Measurements from ENCODE around the gene UBIAD1.

UBIAD1 gene

DNA sequence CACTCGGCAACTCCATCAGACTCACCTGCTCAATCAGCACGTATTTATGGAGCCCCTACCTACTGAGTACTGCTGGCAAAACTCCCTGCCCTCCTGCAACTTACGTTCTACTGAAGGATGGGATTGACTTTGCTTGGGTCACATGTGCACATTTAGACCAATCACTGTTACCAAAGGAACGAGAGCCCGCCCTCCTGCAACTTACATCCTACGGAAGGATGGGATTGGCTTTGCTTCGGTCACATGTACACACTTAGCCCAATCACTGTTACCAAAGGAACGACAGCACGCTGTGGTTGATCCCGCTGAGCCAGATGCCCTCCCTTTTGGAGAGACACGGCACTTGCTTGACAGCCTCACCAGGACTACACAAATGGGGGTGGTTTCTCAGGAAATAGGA lies 46.0 kb downstream of the UBIAD1 start:
- Histone ChIP-seq H3K4me3 (no peak overlapping the region), H3K27me3 (peaks cover 0 to 58% of the 10 kb centered on the region in 2 donors), H3K27ac (no peak overlapping the region), H3K4me1 (no peaks in the 10 kb centered on the region), H3K36me3 (no peaks in the 10 kb centered on the region), H3K9me3 (no peaks in the 10 kb centered on the region)
- TF ChIP-seq, protein P1, sequence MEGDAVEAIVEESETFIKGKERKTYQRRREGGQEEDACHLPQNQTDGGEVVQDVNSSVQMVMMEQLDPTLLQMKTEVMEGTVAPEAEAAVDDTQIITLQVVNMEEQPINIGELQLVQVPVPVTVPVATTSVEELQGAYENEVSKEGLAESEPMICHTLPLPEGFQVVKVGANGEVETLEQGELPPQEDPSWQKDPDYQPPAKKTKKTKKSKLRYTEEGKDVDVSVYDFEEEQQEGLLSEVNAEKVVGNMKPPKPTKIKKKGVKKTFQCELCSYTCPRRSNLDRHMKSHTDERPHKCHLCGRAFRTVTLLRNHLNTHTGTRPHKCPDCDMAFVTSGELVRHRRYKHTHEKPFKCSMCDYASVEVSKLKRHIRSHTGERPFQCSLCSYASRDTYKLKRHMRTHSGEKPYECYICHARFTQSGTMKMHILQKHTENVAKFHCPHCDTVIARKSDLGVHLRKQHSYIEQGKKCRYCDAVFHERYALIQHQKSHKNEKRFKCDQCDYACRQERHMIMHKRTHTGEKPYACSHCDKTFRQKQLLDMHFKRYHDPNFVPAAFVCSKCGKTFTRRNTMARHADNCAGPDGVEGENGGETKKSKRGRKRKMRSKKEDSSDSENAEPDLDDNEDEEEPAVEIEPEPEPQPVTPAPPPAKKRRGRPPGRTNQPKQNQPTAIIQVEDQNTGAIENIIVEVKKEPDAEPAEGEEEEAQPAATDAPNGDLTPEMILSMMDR (IDR thresholded peaks at IDR 0.05): no peak
- DNase-seq: no peak
- intact Hi-C loops (cut with DNase I; ENCODE audit: low total_unique reads): no loop called here

DNA sequence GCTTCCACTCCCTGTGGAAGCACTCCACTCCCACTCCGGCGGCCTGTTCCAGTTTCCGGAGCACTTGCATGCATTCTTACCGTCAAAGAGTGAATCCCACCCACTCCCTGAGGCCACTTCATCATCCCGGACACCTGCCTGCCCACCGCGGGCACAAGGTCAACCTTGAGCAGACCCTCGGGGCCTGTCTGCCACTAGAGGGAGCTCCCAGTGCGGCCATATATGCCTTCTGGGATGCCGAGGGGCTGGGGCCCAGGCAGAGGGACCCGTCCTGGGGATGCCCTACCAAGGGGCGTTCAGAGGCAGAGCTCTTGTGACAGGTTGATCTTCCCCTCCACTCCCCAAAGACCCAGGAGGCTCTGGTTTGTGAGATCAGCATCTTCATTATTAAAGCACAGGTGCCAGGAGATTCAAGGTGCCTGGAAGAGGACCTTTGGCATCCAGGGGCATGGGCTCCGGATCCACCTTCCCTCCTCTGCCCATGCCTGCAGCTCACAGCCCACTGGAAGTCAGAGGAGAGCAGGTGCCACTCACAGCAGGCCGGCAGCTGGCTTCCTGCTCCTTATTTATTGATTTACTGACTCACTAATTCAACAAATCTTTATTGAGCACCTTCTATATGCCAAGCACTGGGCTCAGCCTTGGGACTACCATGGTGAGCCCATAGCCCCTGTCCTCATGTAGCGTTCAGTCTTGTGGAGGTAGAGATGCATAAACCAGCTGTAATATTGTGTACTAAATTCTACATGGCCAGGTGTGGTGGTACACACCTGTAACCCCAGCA lies 47.3 kb downstream of the UBIAD1 start:
- no peak overlapping the region for H3K27ac ChIP-seq
- H3K27me3 ChIP-seq: peaks cover 0 to 71% of the 10 kb centered on the region in 2 donors
- no peaks in the 10 kb centered on the region for H3K36me3 ChIP-seq
- intact Hi-C loops (cut with DNase I; ENCODE audit: low total_unique reads): no loop called here
- DNase-seq: no peak
- H3K4me1 ChIP-seq: no peaks in the 10 kb centered on the region
- no peak overlapping the region for H3K4me3 ChIP-seq
- TF ChIP-seq, protein P1 (IDR thresholded peaks at IDR 0.05): no peak
- no peaks in the 10 kb centered on the region for H3K9me3 ChIP-seq

DNA sequence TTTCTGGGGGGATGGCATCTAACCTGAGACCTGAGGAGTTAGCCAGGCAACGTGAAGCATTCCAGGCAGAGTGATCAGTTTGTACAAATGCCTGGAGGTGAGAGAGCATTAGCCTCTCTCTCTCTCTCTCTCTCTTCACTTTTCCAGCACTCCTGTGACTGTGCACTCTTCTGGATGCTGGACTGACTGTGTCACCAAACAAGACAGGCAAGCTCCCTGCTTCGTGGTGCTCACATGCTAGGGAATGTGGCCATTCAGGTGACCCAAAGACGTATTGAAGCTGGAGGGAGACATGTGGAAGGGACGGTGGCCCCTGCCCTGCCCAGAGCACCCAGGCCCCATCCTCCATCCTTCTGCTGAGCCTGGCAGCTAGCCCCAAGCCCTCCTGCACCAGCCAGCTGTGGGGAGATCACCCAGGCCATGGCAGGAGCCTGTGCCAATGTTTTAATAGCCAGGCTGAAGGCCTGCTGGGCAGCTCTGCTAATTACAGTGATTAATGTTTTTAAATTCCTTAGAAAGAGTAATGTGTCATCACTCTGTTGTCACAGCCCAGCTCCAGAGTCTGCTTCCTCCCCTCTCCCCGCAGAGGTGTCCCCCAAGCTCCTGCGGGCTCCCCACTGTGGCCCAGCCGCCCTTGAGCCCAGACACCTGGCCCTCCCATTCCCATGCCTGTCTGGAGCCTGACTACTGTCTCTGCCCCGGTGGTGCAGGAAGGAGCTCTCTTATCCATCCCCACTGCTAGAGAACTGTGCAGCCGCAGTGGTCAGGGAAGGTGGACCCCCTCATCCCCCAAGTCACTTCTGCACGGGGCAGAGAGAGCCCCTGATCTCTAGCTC lies 48.9 kb downstream of the UBIAD1 start:
- TF ChIP-seq, protein P1 (IDR thresholded peaks at IDR 0.05): no peak
- Histone ChIP-seq H3K4me3 (no peak overlapping the region), H3K4me1 (no peaks in the 10 kb centered on the region), H3K36me3 (no peaks in the 10 kb centered on the region), H3K27me3 (peaks cover 0 to 83% of the 10 kb centered on the region in 2 donors), H3K9me3 (no peaks in the 10 kb centered on the region), H3K27ac (no peak overlapping the region)
- intact Hi-C loops (cut with DNase I; ENCODE audit: low total_unique reads): no loop called here
- no peak for DNase-seq

DNA sequence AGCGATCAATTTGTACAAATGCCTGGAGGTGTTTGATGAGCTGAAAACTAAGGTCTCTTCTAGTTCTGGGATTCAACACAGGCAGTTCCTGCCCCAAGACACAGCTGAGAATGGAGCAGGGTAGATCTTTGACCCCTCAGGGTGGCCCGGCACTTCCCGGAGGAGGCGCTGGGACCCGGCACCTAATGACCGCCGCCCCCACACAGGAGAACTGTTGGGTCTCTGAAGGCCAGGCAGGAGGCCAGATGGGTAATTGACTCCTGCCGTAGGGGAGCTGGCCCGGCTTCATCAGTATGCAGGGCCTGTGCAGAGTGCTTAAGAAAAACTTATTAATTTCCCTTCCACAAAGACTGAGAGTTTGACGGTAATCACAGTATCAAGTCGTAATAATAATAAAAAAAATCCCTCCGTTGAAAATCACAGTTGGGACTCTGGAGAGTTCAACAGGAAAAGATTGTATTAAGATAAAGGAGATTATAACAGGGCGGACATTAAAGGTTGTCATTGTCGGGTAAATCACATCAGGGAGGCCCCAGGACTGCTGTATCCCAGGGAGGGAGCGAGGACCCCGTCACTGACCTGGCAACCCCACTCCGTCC lies 51.7 kb downstream of the UBIAD1 start:
- Histone ChIP-seq H3K9me3 (no peaks in the 10 kb centered on the region), H3K36me3 (no peaks in the 10 kb centered on the region), H3K27ac (no peak overlapping the region), H3K4me3 (no peak overlapping the region), H3K27me3 (peaks cover 0 to 87% of the 10 kb centered on the region in 2 donors), H3K4me1 (no peaks in the 10 kb centered on the region)
- TF ChIP-seq, protein P1 (IDR thresholded peaks at IDR 0.05): no peak
- intact Hi-C loops (cut with DNase I; ENCODE audit: low total_unique reads): no loop called here
- no peak for DNase-seq

DNA sequence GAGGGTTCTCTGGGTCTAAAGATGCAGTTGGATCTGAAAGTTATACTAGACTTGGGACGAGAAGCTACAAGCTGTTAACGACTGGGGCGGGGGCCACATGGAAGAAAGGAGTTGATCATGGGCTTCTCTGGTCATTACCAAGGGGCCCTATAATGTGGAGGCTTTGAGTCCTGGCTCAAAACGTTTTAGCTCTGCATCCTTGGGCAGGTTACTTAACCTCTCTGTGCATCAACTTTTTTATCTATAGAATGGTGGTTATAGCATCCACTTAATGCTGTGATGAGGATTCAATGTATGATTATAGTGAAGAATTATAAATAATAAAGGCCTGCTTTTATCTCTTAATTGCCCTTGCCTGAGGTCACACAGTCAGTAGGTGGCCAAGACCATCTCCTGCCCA lies 53.1 kb downstream of the UBIAD1 start:
- TF ChIP-seq, protein P1 (IDR thresholded peaks at IDR 0.05): no peak

More for the DNA sequence above, 53.1 kb downstream of the UBIAD1 start:
- no peak overlapping the region for H3K4me3 ChIP-seq
- intact Hi-C loops (cut with DNase I; ENCODE audit: low total_unique reads): no loop called here
- no peaks in the 10 kb centered on the region for H3K9me3 ChIP-seq
- H3K27me3 ChIP-seq: peaks cover 0 to 85% of the 10 kb centered on the region in 2 donors
- no peak overlapping the region for H3K27ac ChIP-seq
- DNase-seq: no peak
- no peaks in the 10 kb centered on the region for H3K36me3 ChIP-seq
- H3K4me1 ChIP-seq: no peaks in the 10 kb centered on the region

Data from tibial artery (tissue), 4 donors.